ENCODE measurements around the gene TMC7. TPM values are rescaled to one million over a fixed set of nuclear protein-coding genes. Genes with fewer than 3 reads are reported as not detected.
A peak's percentile ranks its signal among the peaks of the same experiment; 100 is the strongest.

The TMC7 gene
- total and polyA plus RNA-seq, 2 donors (not counting 3 experiments of a cell fraction or from before 2014, with no cell fraction given), result 5.7 to 7.0 TPM

GRCh38 chr16:19066988-19067348, 83.2 kb downstream of the TMC7 start:
- Histone ChIP-seq H3K9ac (replicated peaks; ENCODE audit: extremely low read depth, insufficient read depth, low read length) (peak overlapping the region; percentile 96), H3K9me1 (replicated peaks; ENCODE audit: control insufficient read depth, extremely low read depth, insufficient read depth, low read length) (no peaks in the 10 kb centered on the region), H3K27me3 (ENCODE audit: control insufficient read depth in 2 of 2, insufficient read depth in 2 of 2, low read length in 2 of 2) (no peaks in the 10 kb centered on the region), H3K4me3 (replicated peaks in 1 of 3; ENCODE audit: insufficient read depth in 1 of 3, low read depth in 1 of 3, low read length in 3 of 3) (peak overlapping the region in 1 of 3 experiments; percentile 14), H3K27ac (ENCODE audit: insufficient read depth, low read depth, low read length) (peak overlapping the region; percentile 93), H3K4me1 (ENCODE audit: control insufficient read depth, extremely low read depth, insufficient read depth, low read length) (peaks cover 19% of the 10 kb centered on the region), H2AFZ (ENCODE audit: low read depth, low read length) (peak overlapping the region; percentile 13), H4K20me1 (replicated peaks; ENCODE audit: control insufficient read depth, extremely low read depth, insufficient read depth, low read length) (no peaks in the 10 kb centered on the region), H3K36me3 (ENCODE audit: control insufficient read depth in 2 of 2, extremely low read depth in 1 of 2, insufficient read depth in 2 of 2, low read length in 2 of 2) (no peaks in the 10 kb centered on the region), H3K79me2 (ENCODE audit: control insufficient read depth, insufficient read depth, low read length) (no peaks in the 10 kb centered on the region), H3K4me2 (ENCODE audit: insufficient read depth, low read length) (peak overlapping the region; percentile 39), H3K9me3 (replicated peaks; ENCODE audit: control insufficient read depth, insufficient read depth, low read length) (no peaks in the 10 kb centered on the region)
- intact Hi-C loops (cut with micrococcal nuclease), result loop anchor here (1.0 to 5.0 kb wide), 6 partner anchors 41 to 455 kb away; partner anchors contain the start of genes CCP110, GDE1, SMG1 and TMC7
- TF ChIP-seq FOS (IDR thresholded peaks at IDR 0.05; ENCODE audit: borderline replicate concordance, insufficient read depth, low read length), result no peak
- no peak for TF ChIP-seq MAX (IDR thresholded peaks at IDR 0.05; ENCODE audit: insufficient read depth, insufficient read length)
- ChIA-PET POLR2A (interaction anchor here (0.6 kb wide), 1 partner anchor 1610 kb away, joined by 4 read pairs; no protein-coding TSS in a partner anchor), CTCF (interaction anchor here (0.8 to 7.8 kb wide), 5 partner anchors 18 to 488 kb away, joined by 3 to 132 read pairs (median 3); partner anchors contain the start of genes ARL6IP1, TMC7 and VPS35L)
- no peak for FAIRE-seq
- dilution Hi-C loops (cut with MboI; ENCODE audit: extremely low pct_ligation_motif_present, low sequenced_read_pairs), result no loop called here
- DNase-seq (ENCODE audit: low read depth, low spot score), result no peak
- no TSS peak for BruUV-seq (replicated peaks)

GRCh38 chr16:19067349-19068236, 83.9 kb downstream of the TMC7 start, which contains the start of gene COQ7:
COQ7 (plus strand) TSS chr16:19067614; CDS start chr16:19067665, 51 bp downstream.
- BruUV-seq (replicated peaks), result TSS peak; percentile 43
- Histone ChIP-seq H3K4me3 (replicated peaks in 1 of 3; ENCODE audit: insufficient read depth in 1 of 3, low read depth in 1 of 3, low read length in 3 of 3) (peak within 1 kb of the TSS; percentile 46 to 85 (median 57)), H3K36me3 (ENCODE audit: control insufficient read depth in 2 of 2, extremely low read depth in 1 of 2, insufficient read depth in 2 of 2, low read length in 2 of 2) (no peaks in the 10 kb centered on the region), H3K27me3 (ENCODE audit: control insufficient read depth in 2 of 2, insufficient read depth in 2 of 2, low read length in 2 of 2) (no peaks in the 10 kb centered on the region), H3K4me2 (ENCODE audit: insufficient read depth, low read length) (peak within 1 kb of the TSS; percentile 83), H4K20me1 (replicated peaks; ENCODE audit: control insufficient read depth, extremely low read depth, insufficient read depth, low read length) (no peaks in the 10 kb centered on the region), H3K9ac (replicated peaks; ENCODE audit: extremely low read depth, insufficient read depth, low read length) (peak within 1 kb of the TSS; percentile 96), H3K9me1 (replicated peaks; ENCODE audit: control insufficient read depth, extremely low read depth, insufficient read depth, low read length) (no peaks in the 10 kb centered on the region), H2AFZ (ENCODE audit: low read depth, low read length) (peak within 1 kb of the TSS; percentile 13), H3K9me3 (replicated peaks; ENCODE audit: control insufficient read depth, insufficient read depth, low read length) (no peaks in the 10 kb centered on the region), H3K27ac (ENCODE audit: insufficient read depth, low read depth, low read length) (peak within 1 kb of the TSS; percentile 93), H3K79me2 (ENCODE audit: control insufficient read depth, insufficient read depth, low read length) (no peaks in the 10 kb centered on the region), H3K4me1 (ENCODE audit: control insufficient read depth, extremely low read depth, insufficient read depth, low read length) (peaks cover 14% of the 10 kb centered on the region)
- dilution Hi-C loops (cut with MboI; ENCODE audit: extremely low pct_ligation_motif_present, low sequenced_read_pairs), result no loop called here
- FAIRE-seq, result peak; percentile 99
- POLR2A ChIA-PET, result interaction anchor here (0.6 kb wide), 1 partner anchor 1610 kb away, joined by 4 read pairs; no protein-coding TSS in a partner anchor
- TF ChIP-seq POLR2AphosphoS5 (IDR thresholded peaks at IDR 0.05; ENCODE audit: insufficient read depth, low read depth, low read length) (peak; percentile 10), MYC (IDR thresholded peaks at IDR 0.05; ENCODE audit: low read depth, low read length) (peak; percentile 28), FOS (IDR thresholded peaks at IDR 0.05; ENCODE audit: borderline replicate concordance, insufficient read depth, low read length) (no peak), MAX (IDR thresholded peaks at IDR 0.05; ENCODE audit: insufficient read depth, insufficient read length) (peak; percentile 49)
- DNase-seq (ENCODE audit: low read depth, low spot score), result peak; percentile 99
- CTCF ChIA-PET, result interaction anchor here (0.8 to 7.8 kb wide), 6 partner anchors 17 to 488 kb away, joined by 3 to 132 read pairs (median 3); partner anchors contain the start of genes ARL6IP1, TMC7 and VPS35L
- intact Hi-C loops (cut with micrococcal nuclease), result loop anchor here (1.0 to 5.0 kb wide), 6 partner anchors 41 to 455 kb away; partner anchors contain the start of genes CCP110, GDE1, SMG1 and TMC7
